GDM1 (cell line): ENCODE results near the gene ABCF2.

Experiments
- DNase-seq: peaks from one replicate; lab custom pipeline; 2025; lab: John Stamatoyannopoulos, UW

Gene ABCF2

GRCh38 chr7:151225948-151226510 is 976 bp downstream of the ABCF2 start:
- DNase-seq, result no peak

GRCh38 chr7:151223728-151224127 is 3.3 kb downstream of the ABCF2 start:
- DNase-seq, result no peak

GRCh38 chr7:151218170-151218569 is 8.8 kb downstream of the ABCF2 start:
- DNase-seq, result no peak

DNA sequence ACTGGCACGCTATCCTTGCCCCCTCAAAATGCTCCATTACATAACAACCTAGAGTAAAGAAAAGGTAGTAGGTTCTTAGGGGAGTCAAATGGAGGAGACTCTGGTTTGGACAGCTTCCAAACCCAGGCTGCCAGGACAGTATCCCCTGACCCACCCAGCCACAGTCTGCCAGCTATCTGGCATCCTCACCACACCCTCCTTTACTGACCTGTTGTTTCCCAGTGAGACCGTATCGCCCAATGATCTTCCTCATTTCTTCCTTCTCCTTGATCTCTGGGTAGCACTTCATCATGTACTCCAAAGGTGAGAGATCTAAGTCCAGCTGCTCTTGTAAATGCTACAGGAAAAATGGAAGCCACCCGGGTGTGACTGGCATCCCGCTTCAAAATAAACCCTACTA is 11.6 kb downstream of the ABCF2 start:
- no peak for DNase-seq

GRCh38 chr7:151213826-151214225 is 13.2 kb downstream of the ABCF2 start:
- DNase-seq, result no peak

DNA sequence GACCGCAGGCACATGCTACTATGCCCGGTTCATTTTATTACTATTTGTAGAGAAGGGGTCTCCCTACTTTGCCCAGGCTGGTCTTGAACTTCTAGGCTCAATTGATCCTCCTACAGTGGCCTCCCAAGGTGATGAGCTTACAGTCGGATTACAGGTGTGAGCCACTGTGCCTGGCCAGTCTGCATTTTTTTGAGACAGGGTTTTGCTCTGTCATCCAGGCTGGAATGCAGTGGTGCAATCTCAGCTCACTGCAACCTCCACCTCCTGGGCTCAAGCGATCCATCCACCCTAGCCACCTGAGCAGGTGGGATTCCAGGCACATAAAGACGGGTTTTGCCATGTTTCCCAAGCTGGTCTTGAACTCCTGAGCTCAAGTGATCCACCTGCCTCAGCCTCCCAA is 14.4 kb downstream of the ABCF2 start:
- DNase-seq, result no peak

DNA sequence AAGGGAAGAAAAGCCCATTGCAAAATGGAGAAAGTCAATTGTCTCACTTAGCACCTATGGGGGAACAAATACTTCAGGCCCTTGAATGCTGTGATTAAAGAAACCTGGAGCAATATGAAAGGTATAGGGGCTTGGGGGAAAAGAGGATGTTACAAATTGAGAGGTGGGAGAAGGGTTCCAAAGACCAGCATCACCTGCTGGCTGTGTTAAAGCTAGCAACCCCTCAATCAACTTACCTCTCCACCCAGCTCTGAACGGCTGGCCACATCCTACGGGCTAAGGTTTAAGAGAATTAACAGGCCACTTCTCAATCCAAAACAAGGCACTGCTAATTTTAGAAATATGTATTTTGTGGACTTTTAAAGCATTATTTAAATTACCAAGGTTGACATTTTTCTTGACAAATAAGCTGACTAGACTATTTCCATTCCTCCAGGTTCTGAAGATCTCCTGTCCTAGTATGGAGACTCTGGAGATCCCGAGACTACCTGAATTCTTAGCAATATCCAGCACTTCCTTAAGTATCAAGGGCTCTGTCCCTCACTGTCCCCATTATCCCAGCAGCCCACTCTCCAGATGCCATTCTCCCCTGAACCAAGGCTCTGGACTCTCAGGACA is 15.7 kb downstream of the ABCF2 start:
- DNase-seq, result no peak

DNA sequence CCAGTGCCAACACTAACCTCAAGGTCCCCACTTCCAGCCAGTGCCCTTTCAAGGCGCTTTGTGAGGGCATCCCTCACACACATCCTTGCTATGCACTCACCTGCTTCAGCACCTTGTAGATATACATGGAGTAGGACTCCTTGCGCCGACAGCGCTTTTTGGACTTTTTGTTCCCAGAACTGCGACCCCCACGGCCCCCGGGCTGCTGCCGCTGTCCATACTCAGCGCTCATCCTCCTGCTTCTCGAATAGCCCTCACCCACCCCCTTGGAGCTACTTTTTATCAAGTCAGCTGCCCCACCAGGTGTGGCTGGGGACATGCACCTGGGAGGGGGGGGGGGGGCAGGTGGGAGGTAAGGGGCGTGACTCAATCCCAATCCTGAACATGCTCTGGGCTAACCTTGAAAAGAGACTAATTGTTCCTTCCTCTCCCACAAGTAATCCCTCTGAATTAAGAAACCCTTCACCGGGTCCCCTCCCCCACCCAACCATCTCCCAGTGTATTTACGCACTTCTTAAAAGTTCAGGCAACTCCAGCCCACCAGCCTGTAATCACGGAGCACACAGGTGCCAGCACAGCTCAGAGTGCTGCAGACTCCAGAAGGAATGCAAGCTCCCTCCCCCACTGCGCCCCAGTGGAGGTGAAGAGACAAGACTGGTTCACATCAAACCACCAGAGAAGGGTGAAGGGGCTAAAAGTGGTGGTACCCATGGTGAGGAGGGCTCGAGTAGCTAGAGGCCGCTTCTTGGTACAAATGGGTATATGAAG is 16.7 kb downstream of the ABCF2 start, which contains the start of gene H2BK1:
H2BK1 (minus strand) TSS at position 402 of the 768 bp plus-strand sequence; CDS start at position 232, 170 bp downstream.
- no peak for DNase-seq

- no peak for DNase-seq
These were observed 17.4 kb downstream of the ABCF2 start for GRCh38 chr7:151209588-151209987.

DNA sequence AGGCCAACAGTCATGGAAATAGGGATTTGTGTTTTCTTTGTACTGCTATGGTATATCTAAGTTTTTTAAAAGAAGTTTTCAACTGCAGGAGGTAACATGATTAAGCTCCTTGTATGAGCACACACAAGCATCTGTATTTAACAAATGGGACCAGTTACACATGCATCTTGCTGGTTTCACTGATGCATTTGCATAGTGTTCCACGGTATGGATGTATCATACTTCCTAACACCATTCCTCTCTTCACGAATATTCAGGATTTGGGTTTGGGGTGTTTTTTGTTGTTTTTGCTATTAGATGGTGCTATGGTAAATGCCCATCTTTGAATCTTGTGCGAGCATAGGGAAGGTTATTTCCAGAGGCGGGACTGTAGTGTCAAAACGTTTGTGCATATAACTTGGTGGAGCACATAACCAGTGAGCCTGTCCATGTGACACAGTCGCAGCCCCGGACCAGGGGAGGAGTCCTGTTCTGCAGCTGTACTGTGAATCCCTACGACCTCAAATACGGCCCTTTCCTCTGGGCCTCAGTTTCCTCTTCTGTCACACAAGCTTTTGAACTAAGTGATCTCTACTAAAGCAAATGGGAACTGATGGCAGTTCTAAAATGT is 18.6 kb downstream of the ABCF2 start:
- no peak for DNase-seq

GRCh38 chr7:151207804-151208203 is 19.2 kb downstream of the ABCF2 start:
- no peak for DNase-seq

DNA sequence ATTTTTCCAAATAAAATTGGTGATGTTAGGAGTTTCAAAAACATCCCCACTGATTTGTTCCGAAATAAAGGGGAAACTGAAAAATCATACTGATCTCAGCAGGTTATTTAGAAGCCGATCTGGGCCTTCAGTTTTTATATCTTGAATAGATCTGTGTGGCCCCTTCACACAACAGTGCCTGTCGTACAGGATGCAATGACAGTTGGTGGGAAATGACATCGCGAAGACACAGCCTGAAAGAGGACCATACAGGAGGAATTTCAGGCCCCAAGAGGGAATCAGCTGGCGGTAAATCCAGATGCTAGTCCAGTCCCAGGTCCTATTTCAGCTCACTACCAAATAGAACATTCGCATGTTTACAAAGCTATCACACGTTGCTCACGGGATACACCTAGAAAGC is 19.7 kb downstream of the ABCF2 start:
- DNase-seq, result peak; percentile 30

- DNase-seq, result peak; percentile 74
These were observed 20.1 kb downstream of the ABCF2 start for GRCh38 chr7:151206914-151207313.

- DNase-seq, result no peak
These were observed 21.3 kb downstream of the ABCF2 start for GRCh38 chr7:151205730-151206129.

- DNase-seq, result no peak
These were observed 22.5 kb downstream of the ABCF2 start for GRCh38 chr7:151204383-151205032.

DNA sequence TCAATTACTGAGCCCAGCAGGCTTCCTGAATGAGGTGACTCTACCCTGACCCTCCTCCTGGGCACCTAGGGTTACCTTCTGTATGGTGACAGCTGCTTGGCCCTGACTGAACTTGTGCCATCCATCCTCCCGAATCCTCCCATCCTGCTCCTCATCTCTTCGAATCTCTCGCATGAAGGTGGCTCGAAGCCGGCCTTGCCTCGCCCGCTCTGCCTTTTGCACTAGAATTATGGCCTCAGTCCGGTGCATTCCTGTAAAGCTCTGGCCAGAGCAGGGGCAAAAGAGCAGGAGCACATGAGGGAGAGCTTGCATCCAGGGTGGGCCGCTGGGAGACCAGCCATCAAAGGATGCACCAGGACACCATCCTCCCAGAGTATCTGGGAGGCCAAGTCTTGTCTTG is 24.2 kb downstream of the ABCF2 start:
- no peak for DNase-seq

DNA sequence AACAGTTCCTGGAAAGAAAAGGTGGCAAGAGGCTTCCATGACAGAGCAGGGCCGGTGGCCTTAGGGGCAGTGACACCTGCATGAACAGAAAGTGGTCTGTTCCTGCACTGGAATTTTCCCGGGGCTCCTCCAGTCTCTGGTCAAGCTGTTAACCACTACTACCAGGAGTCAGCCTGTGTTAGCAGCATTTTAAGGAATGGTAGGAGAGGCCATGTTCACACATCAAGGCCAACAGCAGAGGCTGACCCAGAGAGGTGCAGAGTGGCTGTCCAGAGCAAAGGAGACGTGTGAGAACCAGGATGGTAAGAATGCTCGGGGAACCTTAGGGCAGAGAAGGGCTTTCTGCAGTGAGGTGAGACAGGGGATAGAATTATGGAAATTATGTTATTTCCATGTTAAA is 25.3 kb downstream of the ABCF2 start:
- DNase-seq, result no peak

DNA sequence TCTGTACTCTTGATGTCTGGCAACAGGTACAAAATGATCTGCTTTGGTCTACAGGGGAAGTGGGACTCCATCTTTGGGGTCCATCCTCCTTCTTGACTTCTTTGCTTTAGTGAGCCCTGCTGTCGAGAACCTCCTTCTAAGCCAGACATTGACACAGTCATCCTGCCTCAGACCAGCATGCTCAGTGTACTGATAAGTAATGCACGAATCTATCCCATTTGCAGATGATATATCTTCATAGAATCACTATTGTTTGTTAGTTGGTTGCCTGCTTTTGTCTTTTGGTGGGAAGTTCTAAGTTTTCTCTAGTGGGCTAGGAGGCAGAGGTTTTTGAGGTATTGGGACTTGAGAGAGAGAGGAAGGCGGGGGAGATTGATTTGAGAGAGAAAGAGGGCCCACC is 25.7 kb downstream of the ABCF2 start:
- no peak for DNase-seq

DNA sequence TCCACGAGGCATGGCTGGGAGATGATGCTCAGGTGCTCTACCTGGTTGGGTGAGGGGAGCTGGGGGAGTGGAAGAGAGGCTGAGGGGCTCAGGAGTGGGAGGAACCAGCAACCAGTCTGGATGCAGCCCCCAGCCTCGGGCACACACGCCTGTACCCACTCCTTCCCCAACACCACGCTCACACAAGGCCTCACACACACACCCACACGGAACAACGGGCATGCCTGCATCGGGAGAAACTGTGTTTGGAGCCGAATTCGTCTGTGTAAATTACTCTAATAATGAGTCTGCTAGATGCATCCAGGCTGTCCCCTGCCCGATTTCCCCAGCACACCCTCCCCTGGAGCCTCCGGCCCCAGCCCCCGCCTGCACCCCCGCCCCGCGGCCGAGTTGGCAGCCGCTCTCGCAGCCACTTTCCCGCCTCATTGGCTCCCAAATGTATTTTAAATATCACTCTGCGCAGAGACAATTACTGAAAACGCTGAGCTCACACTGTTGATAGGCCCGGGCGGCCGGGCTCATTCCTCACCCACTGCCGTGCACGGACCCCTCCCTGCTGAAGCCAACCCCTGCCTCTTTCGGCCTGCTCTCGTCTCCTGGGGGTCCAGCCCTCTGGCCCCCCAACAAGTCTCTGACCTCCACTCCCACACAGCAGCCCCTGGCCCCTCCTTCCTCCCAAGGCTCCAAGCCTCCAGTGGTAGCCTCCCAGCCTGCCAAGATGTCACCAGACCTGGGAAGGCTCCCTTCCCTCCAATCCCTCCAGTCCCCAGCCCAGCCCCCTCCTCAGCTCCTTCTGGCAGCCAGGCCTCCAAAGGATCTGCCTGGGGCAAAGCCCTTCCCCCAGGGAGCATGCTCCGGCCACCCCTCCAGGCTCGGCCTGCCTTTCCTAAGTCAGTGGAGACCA is 27.8 kb downstream of the ABCF2 start:
- DNase-seq, result no peak

DNA sequence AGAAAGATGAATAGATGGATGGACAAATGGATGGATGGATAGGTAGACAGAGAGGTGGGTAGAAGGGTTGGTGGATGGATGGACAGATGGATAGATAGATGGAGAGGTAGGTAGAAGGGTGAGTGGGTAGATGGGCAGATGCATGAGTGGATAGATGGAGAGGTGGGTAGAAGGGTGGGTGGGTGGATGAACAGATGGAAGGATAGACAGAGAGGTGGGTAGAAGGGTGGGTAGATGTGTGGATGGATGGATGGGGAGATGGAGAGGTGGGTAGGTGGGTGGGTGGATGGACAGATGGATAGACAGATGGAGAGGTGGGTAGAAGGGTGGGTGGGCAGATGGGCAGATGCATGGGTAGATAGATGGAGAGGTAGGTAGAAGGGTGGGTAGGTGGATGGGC is 29.1 kb downstream of the ABCF2 start:
- no peak for DNase-seq
